Measurements from ENCODE around the gene CFAP74. TPM values are rescaled to one million over a fixed set of nuclear protein-coding genes. Genes with fewer than 3 reads are reported as not detected.

CFAP74 gene
- total RNA-seq, 1 donor from 2014 or later = 6.6 TPM

GRCh38 chr1:1873186-1873585 lies 130.4 kb downstream of the CFAP74 start:
- Histone ChIP-seq H3K4me3 (no peak overlapping the region), H3K9me3 (no peaks in the 10 kb centered on the region), H3K27me3 (ENCODE audit: low read depth) (no peaks in the 10 kb centered on the region), H3K36me3 (peaks cover 27% of the 10 kb centered on the region), H3K4me1 (peaks cover 79% of the 10 kb centered on the region), H3K27ac (no peak overlapping the region)
- no peak for TF ChIP-seq CTCF (IDR thresholded peaks at IDR 0.05)
- DNase-seq (no peak), ATAC-seq (peak; percentile 51 to 52)
- intact Hi-C loops (cut with DNase I) = no loop called here

GRCh38 chr1:1872329-1872994 lies 131.1 kb downstream of the CFAP74 start:
- Histone ChIP-seq H3K4me3 (no peak overlapping the region), H3K4me1 (peaks cover 72% of the 10 kb centered on the region), H3K27me3 (ENCODE audit: low read depth) (no peaks in the 10 kb centered on the region), H3K36me3 (peaks cover 27% of the 10 kb centered on the region), H3K9me3 (no peaks in the 10 kb centered on the region), H3K27ac (no peak overlapping the region)
- intact Hi-C loops (cut with DNase I) = no loop called here
- no peak for DNase-seq
- ATAC-seq = no peak
- no peak for TF ChIP-seq CTCF (IDR thresholded peaks at IDR 0.05)

Other genes with a start within 250 kb of the CFAP74 start
- gene NADK, start 225.3 kb downstream of the CFAP74 start, total RNA-seq = 133 TPM
- gene GNB1, start 112.7 kb downstream of the CFAP74 start, total RNA-seq = 341 TPM
- gene CALML6, start 88.5 kb downstream of the CFAP74 start, total RNA-seq = not detected
- gene TMEM52, start 84.5 kb downstream of the CFAP74 start, total RNA-seq = 1.4 TPM
- gene GABRD, start 15.6 kb upstream of the CFAP74 start, total RNA-seq = 2.7 TPM
- gene PRKCZ, start 46.6 kb upstream of the CFAP74 start, total RNA-seq = 97.6 TPM
- gene FAAP20, start 191.0 kb upstream of the CFAP74 start, total RNA-seq = 50.9 TPM
- 90.0 TPM for gene SKI, start 224.5 kb upstream of the CFAP74 start, total RNA-seq